IMR-90 (cell line): ENCODE data around the gene C3orf38. TPM values are rescaled to one million over a fixed set of nuclear protein-coding genes. Genes with fewer than 3 reads are reported as not detected.

Experiments
- ATAC-seq: fragments of 200-7000 bp; cut with Tn5 transposase; 2 replicates; pipeline ENCODE4 v1.9.1; 2020; ENCODE audit warnings: low read depth, mild to moderate bottlenecking, moderate library complexity
- BruUV-seq: library from RNA; stranded (reverse); fragments of 400-500 nt; replicated peaks from 2 replicates; lab custom pipeline; 2021; lab: Mats Ljungman, UMichigan
- CTCF ChIA-PET: fragments of 300-600 bp; formaldehyde crosslinking; extraction: SDS; loops from one replicate; lab custom pipeline; 2021; ENCODE audit warnings: antibody characterized with exemption; lab: Yijun Ruan, JAX
- POLR2A ChIA-PET: fragments of 300-600 bp; sonication (Branson Sonifier 250); formaldehyde crosslinking; loops from one replicate; lab custom pipeline; 2022; ENCODE audit warnings: antibody characterized with exemption; ENCODE audit not compliant: unreplicated experiment; lab: Charles Lee
- DNase-seq: peaks from one replicate; pipeline ENCODE4 v3.0.0; 2013
- H2AFZ ChIP-seq: replicated peaks from 2 replicates; pipeline ENCODE3; 2013; ENCODE audit warnings: low read length, mild to moderate bottlenecking; ENCODE audit not compliant: poor library complexity
- H2AK5ac ChIP-seq: 2 replicates; pipeline ENCODE4 v1.6.1; 2013; ENCODE audit warnings: low read depth, low read length, inconsistent platforms
- H2AK9ac ChIP-seq: replicated peaks from 2 replicates; pipeline ENCODE3; 2013; ENCODE audit warnings: mild to moderate bottlenecking, low read depth, low read length, moderate library complexity; ENCODE audit not compliant: poor library complexity
- H2BK120ac ChIP-seq: 2 replicates; pipeline ENCODE4 v1.6.1; 2013; ENCODE audit warnings: low read depth, low read length, inconsistent platforms
- H2BK15ac ChIP-seq: 3 replicates; pipeline ENCODE4 v1.6.1; 2013; ENCODE audit warnings: low read depth, low read length, inconsistent platforms
- H2BK20ac ChIP-seq: 2 replicates; pipeline ENCODE4 v1.6.1; 2013; ENCODE audit warnings: low read depth, mild to moderate bottlenecking, inconsistent platforms, low read length, moderate library complexity
- H2BK5ac ChIP-seq: 2 replicates; pipeline ENCODE4 v1.6.1; 2013; ENCODE audit warnings: mild to moderate bottlenecking, low read depth, low read length, inconsistent platforms; ENCODE audit not compliant: poor library complexity, severe bottlenecking
- H3K14ac ChIP-seq: replicated peaks from 2 replicates; pipeline ENCODE4 v1.6.1; 2013; ENCODE audit warnings: low read depth, low read length, inconsistent platforms
- H3K18ac ChIP-seq: 2 replicates; pipeline ENCODE4 v1.6.1; 2013; ENCODE audit warnings: low read depth, low read length, control low read depth
- H3K23ac ChIP-seq: 2 replicates; pipeline ENCODE4 v1.6.1; 2013; ENCODE audit warnings: low read depth, low read length, inconsistent platforms
- H3K27ac ChIP-seq: 2 replicates; pipeline ENCODE4 v1.5.1; 2013; ENCODE audit warnings: mild to moderate bottlenecking, control low read depth, low read length; ENCODE audit not compliant: insufficient read depth
- H3K27me3 ChIP-seq: 2 replicates; pipeline ENCODE4 v1.6.1; 2013; ENCODE audit warnings: low read length; ENCODE audit not compliant: control insufficient read depth, insufficient read depth
- H3K36me3 ChIP-seq: 2 replicates; pipeline ENCODE4 v1.6.1; 2013; ENCODE audit warnings: low read length, mixed read lengths; ENCODE audit not compliant: control insufficient read depth, insufficient read depth
- H3K4ac ChIP-seq: 2 replicates; pipeline ENCODE4 v1.6.1; 2013; ENCODE audit warnings: low read depth, low read length, inconsistent platforms
- H3K4me1 ChIP-seq: 2 replicates; pipeline ENCODE4 v1.6.1; 2013; ENCODE audit warnings: low read length, mixed read lengths; ENCODE audit not compliant: control insufficient read depth, insufficient read depth
- H3K4me2 ChIP-seq: 2 replicates; pipeline ENCODE4 v1.6.1; 2013; ENCODE audit warnings: low read depth, mild to moderate bottlenecking, control low read depth, low read length, moderate library complexity
- H3K4me3 ChIP-seq: 2 replicates; pipeline ENCODE4 v1.5.1; 2013; ENCODE audit warnings: low read depth, mild to moderate bottlenecking, control low read depth, low read length, moderate library complexity; ENCODE audit not compliant: insufficient read depth
- H3K56ac ChIP-seq: 2 replicates; pipeline ENCODE4 v1.6.1; 2013; ENCODE audit warnings: low read length, inconsistent platforms; ENCODE audit not compliant: insufficient read depth; ENCODE audit errors: extremely low read depth
- H3K79me1 ChIP-seq, 2 experiments: 2 replicates each; pipeline ENCODE4 v1.6.1; 2013; ENCODE audit warnings: low read length in 2 of 2, inconsistent platforms in 1 of 2, low read depth in 1 of 2
- H3K9ac ChIP-seq: 2 replicates; pipeline ENCODE4 v1.6.1; 2013; ENCODE audit warnings: low read depth, low read length, control low read depth
- H3K9me1 ChIP-seq: 2 replicates; pipeline ENCODE4 v1.6.1; 2013; ENCODE audit warnings: low read length, inconsistent platforms; ENCODE audit not compliant: insufficient read depth
- H3K9me3 ChIP-seq: 2 replicates; pipeline ENCODE4 v1.6.1; 2013; ENCODE audit warnings: low read length; ENCODE audit not compliant: control insufficient read depth, insufficient read depth
- H4K20me1 ChIP-seq: 2 replicates; pipeline ENCODE4 v1.6.1; 2013; ENCODE audit warnings: low read length, inconsistent platforms; ENCODE audit not compliant: insufficient read depth
- H4K5ac ChIP-seq: 2 replicates; pipeline ENCODE4 v1.6.1; 2013; ENCODE audit warnings: mild to moderate bottlenecking, low read depth, low read length, control low read depth
- H4K8ac ChIP-seq, 2 experiments: 2 replicates each; pipeline ENCODE4 v1.6.1; 2013; ENCODE audit warnings: low read depth in 2 of 2, low read length in 2 of 2, control low read depth in 1 of 2, inconsistent platforms in 1 of 2
- H4K91ac ChIP-seq: 2 replicates; pipeline ENCODE4 v1.6.1; 2013; ENCODE audit warnings: low read depth, low read length, inconsistent platforms; ENCODE audit not compliant: insufficient read depth
- CEBPB ChIP-seq: IDR thresholded peaks from 2 replicates; pipeline ENCODE4 v1.6.1; 2012; ENCODE audit warnings: low read depth, low read length, improper control_type of control experiment
- CHD1 ChIP-seq: IDR thresholded peaks from 2 replicates; pipeline ENCODE4 v1.6.1; 2012; ENCODE audit warnings: low read depth, low read length, improper control_type of control experiment
- MAZ ChIP-seq: IDR thresholded peaks from 2 replicates; pipeline ENCODE4 v1.6.1; 2012; ENCODE audit warnings: low read depth, mild to moderate bottlenecking, low read length, improper control_type of control experiment, moderate library complexity, borderline replicate concordance
- MXI1 ChIP-seq: IDR thresholded peaks from 2 replicates; pipeline ENCODE4 v1.6.1; 2012; ENCODE audit warnings: low read depth, mild to moderate bottlenecking, low read length, moderate library complexity, borderline replicate concordance
- NFE2L2 ChIP-seq: fragments of 150-350 bp; IDR thresholded peaks from 2 replicates; pipeline ENCODE4 v1.6.1; 2016; ENCODE audit warnings: low read depth, mild to moderate bottlenecking, low read length
- RCOR1 ChIP-seq: IDR thresholded peaks from 2 replicates; pipeline ENCODE4 v1.6.1; 2012; ENCODE audit warnings: mild to moderate bottlenecking, low read length, improper control_type of control experiment; ENCODE audit not compliant: insufficient replicate concordance
- RFX5 ChIP-seq: IDR thresholded peaks from 2 replicates; pipeline ENCODE4 v1.8.0; 2012; ENCODE audit warnings: low read depth, mild to moderate bottlenecking, low read length, moderate library complexity
- WGBS, 2 experiments: methylation state at CpG; one replicate each; pipeline versions ENCODE4 v1.1.5 to v1.1.7; 2013; ENCODE audit warnings: missing lambda C conversion rate in 2 of 2; ENCODE audit not compliant: insufficient read length in 1 of 2; ENCODE audit errors: extremely low coverage in 2 of 2; 5-methylcytosine and 5-hydroxymethylcytosine counted together
- dilution Hi-C: fragments of 300-500 bp; cut with HindIII; formaldehyde crosslinking; loops from one replicate; pipeline ENCODE4 v1.14.3; 2018; ENCODE audit warnings: low sequenced_read_pairs; ENCODE audit not compliant: unreplicated experiment
- in situ Hi-C: fragments of 300-500 bp; cut with MboI; formaldehyde crosslinking; loops from 3 replicates; pipeline ENCODE4 v1.14.3; 2019; ENCODE audit warnings: low sequenced_read_pairs, inconsistent platforms, mixed read lengths
- intact Hi-C: fragments of 100-400 bp; cut with micrococcal nuclease; formaldehyde crosslinking; loops from 2 replicates; pipeline ENCODE4 v1.10.0; 2022
- polyA plus RNA-seq, 3 experiments: library from polyadenylated mRNA; depleted of rRNA; stranded (reverse); fragments of >200 nt; gene quantifications; 2 replicates each; pipeline ENCODE4 v1.2.3, GENCODE V29; 2012; ENCODE audit warnings: low replicate concordance in 1 of 3
- total RNA-seq: library from RNA; depleted of rRNA; stranded (reverse); fragments of >200 nt; gene quantifications from 2 replicates; pipeline ENCODE4 v1.2.3, GENCODE V29; 2012
- TF ChIP-seq, protein P1 (sequence below): fragments of 150-350 bp; IDR thresholded peaks from 2 replicates; pipeline ENCODE4 v1.6.1; 2016; ENCODE audit warnings: low read depth, mild to moderate bottlenecking, low read length, moderate library complexity, borderline replicate concordance
- TF ChIP-seq, protein P2 (sequence below): conservative IDR thresholded peaks from 2 replicates; pipeline ENCODE4 v1.5.1; 2012; ENCODE audit warnings: mild to moderate bottlenecking, low read depth, low read length, improper control_type of control experiment
- TF ChIP-seq, protein P3 (sequence below): fragments of 150-350 bp; IDR thresholded peaks from 2 replicates; pipeline ENCODE4 v1.6.1; 2017; ENCODE audit warnings: mild to moderate bottlenecking, antibody characterized with exemption, low read length, low read depth

C3orf38 gene
- total and polyA plus RNA-seq, 2 of the 4 experiments (the other 2 are of a cell fraction), result 11.1 to 16.7 TPM

DNA sequence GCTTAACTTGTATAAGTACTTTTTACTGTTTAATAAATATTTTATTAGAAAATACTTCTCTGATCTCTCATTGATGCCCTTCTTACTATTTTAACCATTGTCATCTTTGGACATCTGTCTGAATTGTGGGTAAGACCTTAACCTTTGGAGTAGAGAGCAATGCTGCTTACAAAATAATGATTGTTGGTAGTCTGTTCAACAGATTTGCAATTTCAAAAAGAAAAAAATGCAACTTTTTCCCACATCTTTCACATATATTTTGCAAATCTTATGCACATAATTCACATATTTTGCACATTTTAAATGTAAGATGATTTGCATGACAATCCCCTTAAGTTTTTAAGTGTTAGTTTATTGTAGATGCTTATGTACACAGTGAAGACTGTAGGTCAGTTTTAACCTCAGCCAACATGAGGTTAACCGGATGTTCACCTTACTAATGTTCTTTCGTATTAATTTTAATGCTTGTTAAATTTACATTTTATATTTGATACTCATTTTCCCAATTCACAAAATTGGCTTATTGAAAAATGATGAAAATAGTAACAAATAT is 16.7 kb downstream of the C3orf38 start:
- ChIA-PET POLR2A (no interaction called here), CTCF (interaction anchor here (0.7 kb wide), 1 partner anchor 611 kb away, joined by 3 read pairs; no protein-coding TSS in a partner anchor)
- ATAC-seq (no peak), DNase-seq (no peak)
- Histone ChIP-seq H3K56ac (no peak overlapping the region), H2AFZ (no peak overlapping the region), H3K18ac (no peak overlapping the region), H3K27me3 (no peaks in the 10 kb centered on the region), H3K79me1 (no peaks in the 10 kb centered on the region; a peak in 1 of 4 replicates), H2BK20ac (no peak overlapping the region), H2BK120ac (no peak overlapping the region), H3K4me3 (no peak overlapping the region), H2BK5ac (no peak overlapping the region), H3K4me1 (peaks cover 2% of the 10 kb centered on the region; the same call in 1 of the 2 replicates), H3K9me3 (no peaks in the 10 kb centered on the region), H4K91ac (no peak overlapping the region), H3K4me2 (no peak overlapping the region), H3K9me1 (no peaks in the 10 kb centered on the region), H3K14ac (no peak overlapping the region), H2AK9ac (no peak overlapping the region), H3K9ac (no peak overlapping the region), H2BK15ac (no peak overlapping the region), H4K20me1 (no peaks in the 10 kb centered on the region), H3K36me3 (no peaks in the 10 kb centered on the region), H3K23ac (no peak overlapping the region), H2AK5ac (no peak overlapping the region), H3K27ac (no peak overlapping the region), H4K5ac (no peak overlapping the region), H3K4ac (no peak overlapping the region), H4K8ac (no peak overlapping the region)
- in situ Hi-C loops, result no loop called here
- TF ChIP-seq RFX5 (no peak), CEBPB (no peak), MAZ (no peak), RCOR1 (no peak), CHD1 (no peak), NFE2L2 (no peak), MXI1 (no peak)
- TF ChIP-seq, protein P1, sequence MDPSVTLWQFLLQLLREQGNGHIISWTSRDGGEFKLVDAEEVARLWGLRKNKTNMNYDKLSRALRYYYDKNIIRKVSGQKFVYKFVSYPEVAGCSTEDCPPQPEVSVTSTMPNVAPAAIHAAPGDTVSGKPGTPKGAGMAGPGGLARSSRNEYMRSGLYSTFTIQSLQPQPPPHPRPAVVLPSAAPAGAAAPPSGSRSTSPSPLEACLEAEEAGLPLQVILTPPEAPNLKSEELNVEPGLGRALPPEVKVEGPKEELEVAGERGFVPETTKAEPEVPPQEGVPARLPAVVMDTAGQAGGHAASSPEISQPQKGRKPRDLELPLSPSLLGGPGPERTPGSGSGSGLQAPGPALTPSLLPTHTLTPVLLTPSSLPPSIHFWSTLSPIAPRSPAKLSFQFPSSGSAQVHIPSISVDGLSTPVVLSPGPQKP, result no peak
- TF ChIP-seq, protein P2, sequence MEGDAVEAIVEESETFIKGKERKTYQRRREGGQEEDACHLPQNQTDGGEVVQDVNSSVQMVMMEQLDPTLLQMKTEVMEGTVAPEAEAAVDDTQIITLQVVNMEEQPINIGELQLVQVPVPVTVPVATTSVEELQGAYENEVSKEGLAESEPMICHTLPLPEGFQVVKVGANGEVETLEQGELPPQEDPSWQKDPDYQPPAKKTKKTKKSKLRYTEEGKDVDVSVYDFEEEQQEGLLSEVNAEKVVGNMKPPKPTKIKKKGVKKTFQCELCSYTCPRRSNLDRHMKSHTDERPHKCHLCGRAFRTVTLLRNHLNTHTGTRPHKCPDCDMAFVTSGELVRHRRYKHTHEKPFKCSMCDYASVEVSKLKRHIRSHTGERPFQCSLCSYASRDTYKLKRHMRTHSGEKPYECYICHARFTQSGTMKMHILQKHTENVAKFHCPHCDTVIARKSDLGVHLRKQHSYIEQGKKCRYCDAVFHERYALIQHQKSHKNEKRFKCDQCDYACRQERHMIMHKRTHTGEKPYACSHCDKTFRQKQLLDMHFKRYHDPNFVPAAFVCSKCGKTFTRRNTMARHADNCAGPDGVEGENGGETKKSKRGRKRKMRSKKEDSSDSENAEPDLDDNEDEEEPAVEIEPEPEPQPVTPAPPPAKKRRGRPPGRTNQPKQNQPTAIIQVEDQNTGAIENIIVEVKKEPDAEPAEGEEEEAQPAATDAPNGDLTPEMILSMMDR, result no peak
- TF ChIP-seq, protein P3, sequence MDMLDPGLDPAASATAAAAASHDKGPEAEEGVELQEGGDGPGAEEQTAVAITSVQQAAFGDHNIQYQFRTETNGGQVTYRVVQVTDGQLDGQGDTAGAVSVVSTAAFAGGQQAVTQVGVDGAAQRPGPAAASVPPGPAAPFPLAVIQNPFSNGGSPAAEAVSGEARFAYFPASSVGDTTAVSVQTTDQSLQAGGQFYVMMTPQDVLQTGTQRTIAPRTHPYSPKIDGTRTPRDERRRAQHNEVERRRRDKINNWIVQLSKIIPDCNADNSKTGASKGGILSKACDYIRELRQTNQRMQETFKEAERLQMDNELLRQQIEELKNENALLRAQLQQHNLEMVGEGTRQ, result no peak
- intact Hi-C loops, result no loop called here
- no TSS peak for BruUV-seq
- dilution Hi-C loops, result no loop called here
- no CpG with 5 or more reads among the region's 2 CpGs for WGBS, 2 experiments
